Body of pancreas (tissue), 4 donors: Measurements from ENCODE around the gene SLC2A3. TPM values are rescaled to one million over a fixed set of nuclear protein-coding genes. Genes with fewer than 3 reads are reported as not detected.
A peak's percentile ranks its signal among the peaks of the same experiment; 100 is the strongest.
"Not testable (repeated sequence)": the region's sequence is repeated elsewhere in the genome, so short reads cannot be mapped to it uniquely, and the experiment has no call there.

Experiments
- ATAC-seq: fragments of 150-250 bp; one replicate; pipeline ENCODE4 v1.9.1; 2016
- DNase-seq, 4 donors: peaks; one replicate each; pipeline ENCODE4 v3.0.0-alpha.2; 2019
- H3K27ac ChIP-seq, 4 donors: fragments of 200-600 bp; sonication (generic); 1 replicate in 3 of 4; 2 replicates in 1 of 4; pipeline versions ENCODE4 v1.5.1 to v1.6.1; 2016 to 2019; ENCODE audit warnings: mild to moderate bottlenecking in 1 of 4, mixed read lengths in 1 of 4, moderate library complexity in 1 of 4
- H3K27me3 ChIP-seq, 2 donors: fragments of 200-600 bp; sonication (generic); one replicate each; pipeline ENCODE4 v1.6.0; 2016; ENCODE audit warnings: mild to moderate bottlenecking in 1 of 2
- H3K36me3 ChIP-seq, 2 donors: fragments of 200-600 bp; sonication (generic); replicated peaks in 1 of 2; 2 replicates each; pipeline ENCODE4 v1.5.1; 2016; ENCODE audit warnings: low read depth in 2 of 2; ENCODE audit not compliant: insufficient read depth in 1 of 2
- H3K4me1 ChIP-seq: fragments of 200-600 bp; sonication (generic); one replicate; pipeline ENCODE4 v1.6.0; 2016
- H3K4me3 ChIP-seq, 2 donors: fragments of 200-600 bp; sonication (generic); 1 replicate in 1 of 2; 2 replicates in 1 of 2; pipeline ENCODE4 v1.5.1; 2016 to 2019
- H3K9me3 ChIP-seq, 3 donors: fragments of 200-600 bp; sonication (generic); 1 replicate in 2 of 3; 2 replicates in 1 of 3; pipeline ENCODE4 v1.5.1; 2016
- POLR2A ChIP-seq, 3 donors: fragments of 450-650 bp; IDR thresholded peaks; one replicate each; pipeline ENCODE4 v1.6.1; 2016; ENCODE audit warnings: antibody characterized with exemption in 3 of 3, mild to moderate bottlenecking in 2 of 3
- WGBS, 2 donors: methylation state at CpG; one replicate each; pipeline ENCODE4 v1.1.5; 2017; 5-methylcytosine and 5-hydroxymethylcytosine counted together
- intact Hi-C: fragments of 100-400 bp; cut with DNase I; formaldehyde crosslinking; loops from one replicate; pipeline ENCODE4 v1.15.1; 2023
- total RNA-seq, 2 donors: library from RNA; depleted of rRNA; stranded (reverse); fragments of >200 nt; gene quantifications; one replicate each; pipeline ENCODE4 v1.1.0, GENCODE V29; 2016
- TF ChIP-seq, protein P1 (sequence below), 7 experiments: fragments of 450-650 bp in 4 of 7; fragments of 200-600 bp in 3 of 7; sonication (generic) in 3 of 7; IDR thresholded peaks; one replicate each; pipeline ENCODE4 v1.5.1; 2016 to 2019; ENCODE audit warnings: antibody characterized with exemption in 7 of 7

SLC2A3 gene
- total RNA-seq, 2 donors from 2014 or later = 6.6 to 9.6 TPM

DNA sequence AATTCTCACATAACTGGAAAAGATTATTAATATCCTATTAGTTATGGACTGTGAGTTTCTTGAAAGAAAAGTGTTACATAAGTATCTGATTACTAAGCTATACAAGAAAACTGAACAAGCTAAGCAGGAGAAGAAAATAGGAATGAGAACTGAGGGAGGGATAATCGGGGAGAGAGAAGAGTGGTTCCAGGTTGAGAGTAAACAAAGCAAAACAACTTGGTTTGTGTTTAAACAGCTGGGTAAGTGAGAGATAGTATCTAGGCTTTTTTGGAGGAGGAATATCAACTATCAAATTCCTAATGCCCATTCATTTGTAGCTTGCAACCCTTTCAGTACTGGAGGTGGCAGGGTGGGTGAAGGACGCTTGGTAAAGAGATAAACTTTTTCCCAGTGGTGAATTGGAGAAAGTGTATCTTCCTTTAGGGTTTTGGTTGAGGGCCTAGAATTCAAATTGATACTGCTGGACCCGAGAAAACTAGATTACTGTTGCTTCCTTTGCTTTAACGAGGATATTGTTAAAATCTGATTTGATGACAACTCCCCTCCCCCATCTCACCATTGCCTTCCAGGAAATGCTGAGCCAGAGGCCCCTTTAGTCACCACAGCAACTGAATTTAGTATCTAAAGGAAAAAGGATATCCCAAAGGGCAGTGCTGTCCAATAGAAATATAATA is 2.0 kb upstream of the SLC2A3 start:
- no peaks in the 10 kb centered on the region for H3K27me3 ChIP-seq
- intact Hi-C loops = no loop called here
- ATAC-seq (no peak), DNase-seq (no peak)
- H3K4me3 ChIP-seq = no peak overlapping the region
- H3K36me3 ChIP-seq = no peaks in the 10 kb centered on the region
- WGBS, 2 donors = 23 to 30% methylated on average over 4 of the region's 4 CpGs
- no peaks in the 10 kb centered on the region for H3K9me3 ChIP-seq
- no peaks in the 10 kb centered on the region for H3K4me1 ChIP-seq
- no peak overlapping the region for H3K27ac ChIP-seq
- no peak for TF ChIP-seq POLR2A (IDR thresholded peaks at IDR 0.05)
- TF ChIP-seq, protein P1, sequence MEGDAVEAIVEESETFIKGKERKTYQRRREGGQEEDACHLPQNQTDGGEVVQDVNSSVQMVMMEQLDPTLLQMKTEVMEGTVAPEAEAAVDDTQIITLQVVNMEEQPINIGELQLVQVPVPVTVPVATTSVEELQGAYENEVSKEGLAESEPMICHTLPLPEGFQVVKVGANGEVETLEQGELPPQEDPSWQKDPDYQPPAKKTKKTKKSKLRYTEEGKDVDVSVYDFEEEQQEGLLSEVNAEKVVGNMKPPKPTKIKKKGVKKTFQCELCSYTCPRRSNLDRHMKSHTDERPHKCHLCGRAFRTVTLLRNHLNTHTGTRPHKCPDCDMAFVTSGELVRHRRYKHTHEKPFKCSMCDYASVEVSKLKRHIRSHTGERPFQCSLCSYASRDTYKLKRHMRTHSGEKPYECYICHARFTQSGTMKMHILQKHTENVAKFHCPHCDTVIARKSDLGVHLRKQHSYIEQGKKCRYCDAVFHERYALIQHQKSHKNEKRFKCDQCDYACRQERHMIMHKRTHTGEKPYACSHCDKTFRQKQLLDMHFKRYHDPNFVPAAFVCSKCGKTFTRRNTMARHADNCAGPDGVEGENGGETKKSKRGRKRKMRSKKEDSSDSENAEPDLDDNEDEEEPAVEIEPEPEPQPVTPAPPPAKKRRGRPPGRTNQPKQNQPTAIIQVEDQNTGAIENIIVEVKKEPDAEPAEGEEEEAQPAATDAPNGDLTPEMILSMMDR (IDR thresholded peaks at IDR 0.05) = no peak

DNA sequence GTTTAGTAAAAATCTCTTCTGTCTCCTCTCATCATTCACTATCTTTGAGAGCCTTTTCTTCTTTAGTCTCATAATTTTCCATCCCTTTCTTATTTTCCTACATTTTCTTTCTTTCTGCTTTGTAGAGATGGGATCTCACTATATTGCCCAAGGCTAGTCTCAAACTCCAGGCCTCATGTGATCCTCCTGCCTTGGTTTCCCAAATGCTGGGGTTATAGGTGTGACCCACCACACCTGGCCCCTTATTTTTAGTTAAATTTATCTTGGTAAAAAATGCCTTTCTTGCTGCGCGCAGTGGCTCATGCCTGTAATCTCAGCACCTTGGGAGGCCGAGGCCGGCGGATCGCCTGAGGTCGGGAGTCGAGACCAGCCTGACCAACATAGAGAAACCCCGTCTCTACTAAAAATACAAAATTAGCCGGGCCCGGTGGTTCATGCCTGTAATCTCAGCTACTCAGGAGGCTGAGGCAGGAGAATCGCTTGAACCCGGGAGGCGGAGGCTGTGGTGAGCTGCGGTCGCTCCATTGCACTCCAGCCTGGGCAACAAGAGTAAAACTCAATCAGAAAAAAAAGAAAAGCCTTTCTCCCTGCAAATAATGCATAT is 996 bp downstream of the SLC2A3 start:
- no peak for DNase-seq
- no peaks in the 10 kb centered on the region for H3K27me3 ChIP-seq
- ATAC-seq = no peak
- no peaks in the 10 kb centered on the region for H3K36me3 ChIP-seq
- H3K9me3 ChIP-seq = no peaks in the 10 kb centered on the region
- H3K4me1 ChIP-seq = no peaks in the 10 kb centered on the region
- peak overlapping the region in 1 of 2 donors; percentile 8 for H3K4me3 ChIP-seq
- peak overlapping the region in 2 of 4 donors; percentile 13 to 68 for H3K27ac ChIP-seq
- intact Hi-C loops = no loop called here
- TF ChIP-seq, protein P1 (IDR thresholded peaks at IDR 0.05) = no peak
- no peak for TF ChIP-seq POLR2A (IDR thresholded peaks at IDR 0.05)
- 70 to 75% methylated on average over 16 of the region's 16 CpGs for WGBS, 2 donors

GRCh38 chr12:7934091-7934888 is 1.7 kb downstream of the SLC2A3 start:
- WGBS, 2 donors = 63 to 71% methylated on average over 14 of the region's 14 CpGs
- H3K9me3 ChIP-seq = no peaks in the 10 kb centered on the region
- DNase-seq (no peak), ATAC-seq (no peak)
- H3K36me3 ChIP-seq = no peaks in the 10 kb centered on the region
- intact Hi-C loops = no loop called here
- TF ChIP-seq, protein P1 (IDR thresholded peaks at IDR 0.05) = no peak
- TF ChIP-seq POLR2A (IDR thresholded peaks at IDR 0.05) = no peak
- no peaks in the 10 kb centered on the region for H3K4me1 ChIP-seq
- H3K27ac ChIP-seq = peak overlapping the region in 1 of 4 donors; percentile 65
- no peaks in the 10 kb centered on the region for H3K27me3 ChIP-seq
- H3K4me3 ChIP-seq = no peak overlapping the region

DNA sequence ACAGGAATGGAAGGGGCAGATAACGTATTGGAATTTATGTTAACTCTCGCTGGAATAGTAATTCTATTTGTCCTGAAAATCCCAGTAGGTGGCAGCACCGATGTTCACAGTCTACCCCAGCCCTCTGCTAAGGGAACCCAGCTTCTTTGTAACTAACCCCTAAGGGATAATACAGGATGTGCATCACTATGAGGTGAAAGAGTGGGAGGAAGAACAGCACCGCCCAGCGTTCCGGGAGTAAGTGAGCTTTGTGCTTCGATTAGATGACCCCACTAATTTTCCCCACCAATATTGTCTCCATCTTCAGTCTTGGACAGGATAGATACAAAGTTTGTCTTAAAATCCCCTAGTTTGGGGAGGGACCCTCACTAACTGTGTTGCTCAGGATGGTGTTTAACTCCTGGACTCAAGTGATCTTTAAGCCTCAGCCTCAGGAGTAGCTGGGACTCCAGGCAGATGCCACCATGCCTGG is 2.7 kb downstream of the SLC2A3 start:
- Histone ChIP-seq H3K4me3 (no peak overlapping the region), H3K4me1 (no peaks in the 10 kb centered on the region), H3K36me3 (no peaks in the 10 kb centered on the region), H3K27ac (peak overlapping the region in 2 of 4 donors; percentile 1 to 65), H3K9me3 (no peaks in the 10 kb centered on the region), H3K27me3 (no peaks in the 10 kb centered on the region)
- TF ChIP-seq POLR2A (IDR thresholded peaks at IDR 0.05) = peak in 2 of 3 donors; percentile 18 to 32
- TF ChIP-seq, protein P1 (IDR thresholded peaks at IDR 0.05) = peak; percentile 48 to 77 (median 60)
- peak; percentile 55 to 77 (median 62) for DNase-seq
- ATAC-seq = peak; percentile 74
- 3% methylated on average over 7 of the region's 7 CpGs for WGBS, 2 donors
- intact Hi-C loops = no loop called here

DNA sequence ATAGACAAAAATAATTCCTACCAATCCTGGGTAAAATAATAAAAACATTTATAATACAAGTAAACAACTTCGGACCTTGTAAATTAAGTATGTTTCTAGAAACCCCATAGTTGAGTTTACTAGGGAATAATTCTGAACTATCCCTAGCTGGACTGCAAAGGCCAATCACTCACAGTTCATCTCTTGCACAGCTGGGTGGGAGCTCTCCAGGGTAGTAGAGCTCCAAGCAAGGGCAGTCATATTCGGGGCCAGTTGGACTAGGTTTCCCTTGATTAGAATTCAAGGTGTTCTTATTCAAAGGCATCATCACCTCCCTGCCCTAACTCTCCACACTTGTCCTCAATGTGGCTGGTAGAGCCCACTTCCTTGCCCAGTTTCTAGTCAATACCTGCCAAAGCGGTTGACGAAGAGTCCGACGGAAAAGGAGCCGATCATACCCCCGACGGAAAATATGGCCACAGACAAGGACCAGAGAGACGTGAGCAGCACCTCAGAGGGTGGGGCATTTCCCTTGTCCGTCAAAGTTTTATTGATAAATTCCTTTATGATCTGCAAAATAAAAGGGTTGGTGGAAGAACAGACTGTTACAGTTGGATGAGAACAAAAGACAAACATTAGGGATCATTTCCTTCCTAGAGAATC is 3.3 kb downstream of the SLC2A3 start:
- DNase-seq, H3K27me3 ChIP-seq, H3K27ac ChIP-seq, ATAC-seq, H3K4me1 ChIP-seq, H3K9me3 ChIP-seq, intact Hi-C loops, H3K36me3 ChIP-seq, H3K4me3 ChIP-seq: not testable (repeated sequence)
- WGBS, 2 donors = 32 to 33% methylated on average over 11 of the region's 11 CpGs
